ENCODE measurements around the gene SKOR1. TPM values are rescaled to one million over a fixed set of nuclear protein-coding genes. Genes with fewer than 3 reads are reported as not detected.

The SKOR1 gene
- total and polyA plus RNA-seq, 2 experiments from 2014 or later = 0.23 to 0.52 TPM

DNA sequence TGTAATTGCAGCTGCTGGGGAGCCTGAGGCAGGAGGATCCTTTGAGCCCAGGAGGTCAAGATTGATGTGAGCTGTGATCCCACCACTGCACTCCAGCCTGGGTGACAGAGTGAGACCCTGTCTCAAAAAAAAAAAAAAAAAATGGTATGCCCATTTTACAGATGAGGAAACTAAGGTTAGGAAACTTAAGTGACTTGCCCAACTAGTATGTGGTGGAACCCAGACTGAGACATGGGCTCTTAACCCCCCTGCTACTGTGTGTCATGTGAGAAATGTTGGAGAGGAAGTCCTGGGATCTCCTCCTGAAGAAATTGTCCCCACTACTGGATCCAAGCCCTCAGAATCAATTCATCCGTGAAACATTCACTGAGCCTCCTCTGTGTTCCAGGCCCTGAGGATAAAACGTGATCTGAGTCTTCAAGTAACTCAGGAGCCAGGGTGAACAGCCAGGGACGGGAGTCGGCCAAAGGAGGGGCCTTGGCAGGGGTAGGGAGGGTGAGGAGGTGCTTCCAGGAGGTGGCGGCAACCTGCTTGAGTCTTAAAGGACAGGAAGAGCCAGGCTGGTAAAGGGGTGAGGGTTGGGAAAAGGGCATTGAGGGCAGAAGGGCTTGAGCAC lies 34.1 kb downstream of the SKOR1 start:
- Histone ChIP-seq H3K9me3 (ENCODE audit: low read depth) (no peaks in the 10 kb centered on the region), H2AFZ (no peak overlapping the region)

DNA sequence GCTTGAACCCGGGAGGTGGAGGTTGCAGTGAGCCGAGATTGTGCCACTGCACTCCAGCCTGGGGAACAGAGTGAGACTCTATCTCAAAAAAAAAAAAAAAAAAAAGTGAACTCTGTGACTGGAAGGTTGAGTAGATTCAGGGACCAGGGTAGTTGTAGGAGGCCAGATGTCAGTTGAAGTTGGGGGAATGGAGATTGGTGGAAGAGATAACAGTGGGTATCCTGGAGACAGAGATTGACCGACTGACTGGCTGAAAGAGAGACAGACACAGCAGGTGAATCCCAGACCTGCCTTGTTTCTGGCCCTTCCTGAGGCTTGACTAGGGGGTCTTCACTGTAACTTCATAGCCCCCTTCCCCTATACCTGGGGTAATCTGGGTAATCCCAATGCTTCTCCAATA lies 36.7 kb downstream of the SKOR1 start:
- no peaks in the 10 kb centered on the region for H3K9me2 ChIP-seq (replicated peaks; ENCODE audit: insufficient read depth)

More for the DNA sequence above, 34.1 kb downstream of the SKOR1 start:
- H3K4me2 ChIP-seq = no peak overlapping the region
- no peaks in the 10 kb centered on the region for H3K36me3 ChIP-seq (replicated peaks; ENCODE audit: insufficient read depth, low read depth)
- TF ChIP-seq EZH2 (IDR thresholded peaks at IDR 0.05; ENCODE audit: borderline replicate concordance) (no peak), EZH2phosphoT487 (IDR thresholded peaks at IDR 0.05; ENCODE audit: low read depth, severe bottlenecking, unreplicated experiment) (no peak)
- TF ChIP-seq, protein P1, sequence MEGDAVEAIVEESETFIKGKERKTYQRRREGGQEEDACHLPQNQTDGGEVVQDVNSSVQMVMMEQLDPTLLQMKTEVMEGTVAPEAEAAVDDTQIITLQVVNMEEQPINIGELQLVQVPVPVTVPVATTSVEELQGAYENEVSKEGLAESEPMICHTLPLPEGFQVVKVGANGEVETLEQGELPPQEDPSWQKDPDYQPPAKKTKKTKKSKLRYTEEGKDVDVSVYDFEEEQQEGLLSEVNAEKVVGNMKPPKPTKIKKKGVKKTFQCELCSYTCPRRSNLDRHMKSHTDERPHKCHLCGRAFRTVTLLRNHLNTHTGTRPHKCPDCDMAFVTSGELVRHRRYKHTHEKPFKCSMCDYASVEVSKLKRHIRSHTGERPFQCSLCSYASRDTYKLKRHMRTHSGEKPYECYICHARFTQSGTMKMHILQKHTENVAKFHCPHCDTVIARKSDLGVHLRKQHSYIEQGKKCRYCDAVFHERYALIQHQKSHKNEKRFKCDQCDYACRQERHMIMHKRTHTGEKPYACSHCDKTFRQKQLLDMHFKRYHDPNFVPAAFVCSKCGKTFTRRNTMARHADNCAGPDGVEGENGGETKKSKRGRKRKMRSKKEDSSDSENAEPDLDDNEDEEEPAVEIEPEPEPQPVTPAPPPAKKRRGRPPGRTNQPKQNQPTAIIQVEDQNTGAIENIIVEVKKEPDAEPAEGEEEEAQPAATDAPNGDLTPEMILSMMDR (IDR thresholded peaks at IDR 0.05; ENCODE audit: poor library complexity) = no peak
- WGBS (ENCODE audit: low lambda C conversion rate, missing lambda C conversion rate) = 67% methylated on average over 5 of the region's 5 CpGs
- H3K4me3 ChIP-seq = no peak overlapping the region
- no peaks in the 10 kb centered on the region for H3K27me3 ChIP-seq
- H3K9me2 ChIP-seq (replicated peaks; ENCODE audit: insufficient read depth) = no peaks in the 10 kb centered on the region
- H3K79me2 ChIP-seq = no peaks in the 10 kb centered on the region
- H3K4me1 ChIP-seq (ENCODE audit: insufficient read depth) = peaks cover 12% of the 10 kb centered on the region
- no peak for DNase-seq (ENCODE audit: low spot score)
- H4K20me1 ChIP-seq (ENCODE audit: insufficient read depth, poor library complexity, severe bottlenecking) = no peaks in the 10 kb centered on the region
- no peak overlapping the region for H3K27ac ChIP-seq

DNA sequence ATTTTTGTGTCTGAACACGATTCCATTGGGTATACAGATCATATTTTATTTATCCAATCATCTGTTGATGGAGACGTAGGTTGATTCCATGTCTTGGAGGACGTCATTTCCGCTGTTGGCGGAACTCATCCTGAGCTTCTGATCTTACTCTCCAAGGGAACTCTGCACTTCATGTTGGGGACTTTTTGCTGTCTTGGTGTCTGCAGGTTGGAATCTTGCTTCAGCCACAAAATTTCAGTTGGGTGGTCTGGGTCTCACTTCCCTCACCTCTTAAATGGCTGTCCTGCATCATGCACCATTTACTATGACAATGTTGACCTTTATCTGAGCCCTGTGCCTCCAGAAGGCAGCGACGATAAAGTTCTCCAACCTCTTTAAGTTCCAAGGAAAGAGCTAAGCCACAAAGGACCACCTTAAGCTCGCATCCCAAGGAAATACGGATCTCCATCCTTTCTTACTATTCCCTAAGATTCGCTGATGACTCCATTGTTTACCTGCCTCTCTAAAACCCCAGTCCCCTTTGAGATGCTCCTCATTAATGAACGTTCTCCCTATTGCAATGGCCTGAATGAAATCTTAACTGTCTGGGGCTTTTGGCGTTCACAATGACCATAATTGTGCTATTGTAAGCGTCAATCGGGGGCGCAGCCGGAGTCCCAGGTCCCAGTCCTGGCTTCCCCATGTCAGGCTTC lies 37.6 kb downstream of the SKOR1 start:
- 73% methylated on average over 16 of the region's 16 CpGs for WGBS (ENCODE audit: low lambda C conversion rate, missing lambda C conversion rate)
- Histone ChIP-seq H3K27me3 (no peaks in the 10 kb centered on the region), H3K4me3 (no peak overlapping the region), H3K4me2 (peak overlapping the region; percentile 79), H3K9me3 (ENCODE audit: low read depth) (no peaks in the 10 kb centered on the region), H3K4me1 (ENCODE audit: insufficient read depth) (peaks cover 11% of the 10 kb centered on the region), H2AFZ (peak overlapping the region; percentile 85), H3K79me2 (no peaks in the 10 kb centered on the region), H4K20me1 (ENCODE audit: insufficient read depth, poor library complexity, severe bottlenecking) (no peaks in the 10 kb centered on the region), H3K9me2 (replicated peaks; ENCODE audit: insufficient read depth) (no peaks in the 10 kb centered on the region), H3K36me3 (replicated peaks; ENCODE audit: insufficient read depth, low read depth) (no peaks in the 10 kb centered on the region), H3K27ac (peak overlapping the region; percentile 56)
- DNase-seq (ENCODE audit: low spot score) = no peak
- no peak for TF ChIP-seq EZH2phosphoT487 (IDR thresholded peaks at IDR 0.05; ENCODE audit: low read depth, severe bottlenecking, unreplicated experiment)

More for the DNA sequence above, 36.7 kb downstream of the SKOR1 start:
- Histone ChIP-seq H3K4me1 (ENCODE audit: insufficient read depth) (peaks cover 11% of the 10 kb centered on the region), H3K27me3 (no peaks in the 10 kb centered on the region), H3K9me3 (ENCODE audit: low read depth) (no peaks in the 10 kb centered on the region), H3K4me2 (no peak overlapping the region), H4K20me1 (ENCODE audit: insufficient read depth, poor library complexity, severe bottlenecking) (no peaks in the 10 kb centered on the region), H3K36me3 (replicated peaks; ENCODE audit: insufficient read depth, low read depth) (no peaks in the 10 kb centered on the region), H3K4me3 (no peak overlapping the region), H2AFZ (no peak overlapping the region), H3K79me2 (no peaks in the 10 kb centered on the region), H3K27ac (no peak overlapping the region)
- DNase-seq (ENCODE audit: low spot score) = no peak
- TF ChIP-seq EZH2phosphoT487 (IDR thresholded peaks at IDR 0.05; ENCODE audit: low read depth, severe bottlenecking, unreplicated experiment) (no peak), EZH2 (IDR thresholded peaks at IDR 0.05; ENCODE audit: borderline replicate concordance) (no peak)
- TF ChIP-seq, protein P1 (IDR thresholded peaks at IDR 0.05; ENCODE audit: poor library complexity) = no peak
- WGBS (ENCODE audit: low lambda C conversion rate, missing lambda C conversion rate) = 82% methylated on average over 3 of the region's 3 CpGs

DNA sequence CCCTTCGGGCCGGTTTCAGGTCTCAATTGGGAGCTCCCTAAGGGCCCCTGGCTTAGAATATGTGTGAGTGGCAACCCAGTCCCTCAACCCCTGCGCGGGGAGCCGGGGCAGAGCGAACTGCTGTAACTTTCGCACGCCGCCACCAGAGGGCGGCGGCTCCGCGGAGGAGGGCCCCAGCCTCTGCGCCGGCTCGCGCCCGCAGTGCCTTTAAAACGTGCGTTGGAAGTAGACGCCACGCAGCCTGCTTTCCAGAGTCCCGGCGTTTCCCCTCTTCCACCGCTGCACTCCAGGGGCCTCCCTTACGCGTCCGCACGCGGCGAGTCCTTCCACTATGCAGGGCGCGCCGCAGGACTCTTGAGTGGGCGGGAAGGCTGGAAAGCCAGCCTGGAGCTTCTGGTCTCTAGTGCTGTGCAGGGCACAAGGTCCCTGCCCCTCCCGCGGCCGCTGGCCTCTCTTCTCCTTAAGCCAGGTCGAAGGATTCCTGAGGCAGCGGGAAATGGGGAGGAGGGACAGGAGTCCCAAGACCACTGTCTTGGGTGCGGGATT lies 38.2 kb downstream of the SKOR1 start:
- Histone ChIP-seq H3K27me3 (no peaks in the 10 kb centered on the region), H3K9me2 (replicated peaks; ENCODE audit: insufficient read depth) (no peaks in the 10 kb centered on the region), H3K9me3 (ENCODE audit: low read depth) (no peaks in the 10 kb centered on the region), H3K4me3 (no peak overlapping the region), H3K4me1 (ENCODE audit: insufficient read depth) (peaks cover 11% of the 10 kb centered on the region), H2AFZ (peak overlapping the region; percentile 85), H3K79me2 (no peaks in the 10 kb centered on the region), H4K20me1 (ENCODE audit: insufficient read depth, poor library complexity, severe bottlenecking) (no peaks in the 10 kb centered on the region), H3K27ac (peak overlapping the region; percentile 80), H3K4me2 (peak overlapping the region; percentile 79), H3K36me3 (replicated peaks; ENCODE audit: insufficient read depth, low read depth) (no peaks in the 10 kb centered on the region)
- peak; percentile 92 for DNase-seq (ENCODE audit: low spot score)
- TF ChIP-seq EZH2 (IDR thresholded peaks at IDR 0.05; ENCODE audit: borderline replicate concordance) = no peak
- TF ChIP-seq, protein P1 (IDR thresholded peaks at IDR 0.05; ENCODE audit: poor library complexity) = peak; percentile 97
- 5% methylated on average over 41 of the region's 41 CpGs for WGBS (ENCODE audit: low lambda C conversion rate, missing lambda C conversion rate)
